Measurements from ENCODE around the gene PFDN1. TPM values are rescaled to one million over a fixed set of nuclear protein-coding genes. Genes with fewer than 3 reads are reported as not detected.
"Not testable (repeated sequence)": the region's sequence is repeated elsewhere in the genome, so short reads cannot be mapped to it uniquely, and the experiment has no call there.

The PFDN1 gene
- polyA plus RNA-seq, 1 donor (not counting 4 experiments of a cell fraction or from before 2014, with no cell fraction given) = 79.0 TPM

DNA sequence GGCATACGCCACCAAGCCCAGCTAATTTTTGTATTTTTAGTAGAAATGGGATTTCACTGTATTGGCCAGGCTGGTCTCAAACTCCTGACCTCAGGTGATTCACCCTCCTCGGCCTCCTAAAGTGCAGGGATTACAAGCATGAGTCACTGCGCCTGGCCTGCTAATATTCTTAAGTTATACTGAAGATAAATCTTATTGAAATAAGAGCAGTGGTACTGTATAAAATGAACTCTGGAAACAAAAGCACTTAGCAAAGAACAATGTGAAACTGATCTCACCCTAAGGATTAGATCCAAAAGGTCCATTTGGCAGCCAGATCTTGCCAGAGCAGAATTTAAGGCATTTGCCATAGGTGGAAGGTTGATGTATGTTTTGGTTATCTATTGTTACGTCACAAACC lies 100.8 kb downstream of the PFDN1 start:
- no peaks in the 10 kb centered on the region for H3K9me1 ChIP-seq (ENCODE audit: control insufficient read depth, extremely low read depth, insufficient read depth, low read length)
- no peaks in the 10 kb centered on the region for H3K79me2 ChIP-seq (ENCODE audit: control insufficient read depth, insufficient read depth, low read length)
- no peaks in the 10 kb centered on the region for H3K27me3 ChIP-seq (ENCODE audit: control insufficient read depth, extremely low read depth, insufficient read depth, low read length)
- H3K4me2 ChIP-seq (ENCODE audit: control insufficient read depth, extremely low read depth, insufficient read depth, low read depth, low read length) = no peak overlapping the region
- H3K36me3 ChIP-seq (ENCODE audit: control insufficient read depth in 2 of 2, extremely low read depth in 1 of 2, insufficient read depth in 2 of 2, low read length in 2 of 2) = peaks cover 0 to 5% of the 10 kb centered on the region in 2 experiments
- no peak for DNase-seq (ENCODE audit: low read depth, low spot score)
- H2AFZ ChIP-seq (ENCODE audit: control insufficient read depth, low read length) = no peak overlapping the region
- H3K9me3 ChIP-seq (ENCODE audit: control insufficient read depth, low read depth, low read length) = no peaks in the 10 kb centered on the region
- no peaks in the 10 kb centered on the region for H4K20me1 ChIP-seq (ENCODE audit: control insufficient read depth, extremely low read depth, insufficient read depth, low read length)
- dilution Hi-C loops (cut with MboI; ENCODE audit: extremely low pct_ligation_motif_present, low sequenced_read_pairs) = no loop called here
- H3K9ac ChIP-seq (ENCODE audit: control insufficient read depth, extremely low read depth, insufficient read depth, low read length) = no peak overlapping the region
- H3K4me1 ChIP-seq (ENCODE audit: control insufficient read depth, extremely low read depth, insufficient read depth, low read length) = no peaks in the 10 kb centered on the region
- FAIRE-seq = no peak
- H3K27ac ChIP-seq (ENCODE audit: control insufficient read depth, insufficient read depth, low read length) = no peak overlapping the region
- no peak overlapping the region for H3K4me3 ChIP-seq (ENCODE audit: control insufficient read depth in 2 of 3, extremely low read depth in 1 of 3, insufficient read depth in 2 of 3, low read depth in 1 of 3, low read length in 3 of 3)
- no peak for TF ChIP-seq CTCF (optimal IDR thresholded peaks at IDR 0.05 in 1 of 3, IDR thresholded peaks at IDR 0.05 in 1 of 3, conservative IDR thresholded peaks at IDR 0.05 in 1 of 3; ENCODE audit: extremely low read depth in 1 of 3, insufficient read depth in 2 of 3, low read length in 3 of 3)
- no peak for TF ChIP-seq EZH2 (IDR thresholded peaks at IDR 0.05; ENCODE audit: low read length)

DNA sequence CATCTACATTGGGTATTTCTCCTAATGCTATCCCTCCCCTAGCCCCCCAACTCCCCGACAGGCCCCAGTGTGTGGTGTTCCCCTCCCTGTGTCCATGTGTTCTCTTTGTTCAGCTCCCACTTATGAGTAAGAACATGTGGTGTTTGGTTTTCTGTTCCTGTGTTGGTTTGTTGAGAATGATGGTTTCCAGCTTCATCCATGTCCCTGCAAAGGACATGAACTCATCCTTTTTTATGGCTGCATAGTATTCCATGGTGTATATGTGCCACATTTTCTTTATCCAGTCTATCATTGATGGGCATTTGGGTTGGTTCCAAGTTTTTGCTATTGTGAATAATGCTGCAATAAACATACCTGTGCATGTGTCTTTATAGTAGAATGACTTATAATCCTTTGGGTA lies 104.0 kb downstream of the PFDN1 start:
- H3K4me3 ChIP-seq (ENCODE audit: control insufficient read depth in 2 of 3, extremely low read depth in 1 of 3, insufficient read depth in 2 of 3, low read depth in 1 of 3, low read length in 3 of 3); H3K27ac ChIP-seq (ENCODE audit: control insufficient read depth, insufficient read depth, low read length); DNase-seq (ENCODE audit: low read depth, low spot score); H3K36me3 ChIP-seq (ENCODE audit: control insufficient read depth in 2 of 2, extremely low read depth in 1 of 2, insufficient read depth in 2 of 2, low read length in 2 of 2); H3K79me2 ChIP-seq (ENCODE audit: control insufficient read depth, insufficient read depth, low read length); FAIRE-seq; H3K27me3 ChIP-seq (ENCODE audit: control insufficient read depth, extremely low read depth, insufficient read depth, low read length); H3K4me1 ChIP-seq (ENCODE audit: control insufficient read depth, extremely low read depth, insufficient read depth, low read length); H2AFZ ChIP-seq (ENCODE audit: control insufficient read depth, low read length); dilution Hi-C loops (cut with MboI; ENCODE audit: extremely low pct_ligation_motif_present, low sequenced_read_pairs); H4K20me1 ChIP-seq (ENCODE audit: control insufficient read depth, extremely low read depth, insufficient read depth, low read length); H3K9ac ChIP-seq (ENCODE audit: control insufficient read depth, extremely low read depth, insufficient read depth, low read length); H3K9me3 ChIP-seq (ENCODE audit: control insufficient read depth, low read depth, low read length); H3K4me2 ChIP-seq (ENCODE audit: control insufficient read depth, extremely low read depth, insufficient read depth, low read depth, low read length); H3K9me1 ChIP-seq (ENCODE audit: control insufficient read depth, extremely low read depth, insufficient read depth, low read length): not testable (repeated sequence)

- Histone ChIP-seq H3K27me3 (ENCODE audit: control insufficient read depth, extremely low read depth, insufficient read depth, low read length) (no peaks in the 10 kb centered on the region), H4K20me1 (ENCODE audit: control insufficient read depth, extremely low read depth, insufficient read depth, low read length) (no peaks in the 10 kb centered on the region), H3K27ac (ENCODE audit: control insufficient read depth, insufficient read depth, low read length) (no peak overlapping the region), H3K4me1 (ENCODE audit: control insufficient read depth, extremely low read depth, insufficient read depth, low read length) (no peaks in the 10 kb centered on the region), H3K79me2 (ENCODE audit: control insufficient read depth, insufficient read depth, low read length) (no peaks in the 10 kb centered on the region), H3K4me2 (ENCODE audit: control insufficient read depth, extremely low read depth, insufficient read depth, low read depth, low read length) (no peak overlapping the region), H3K4me3 (ENCODE audit: control insufficient read depth in 2 of 3, extremely low read depth in 1 of 3, insufficient read depth in 2 of 3, low read depth in 1 of 3, low read length in 3 of 3) (no peak overlapping the region), H2AFZ (ENCODE audit: control insufficient read depth, low read length) (no peak overlapping the region), H3K9me3 (ENCODE audit: control insufficient read depth, low read depth, low read length) (no peaks in the 10 kb centered on the region), H3K9me1 (ENCODE audit: control insufficient read depth, extremely low read depth, insufficient read depth, low read length) (no peaks in the 10 kb centered on the region), H3K9ac (ENCODE audit: control insufficient read depth, extremely low read depth, insufficient read depth, low read length) (no peak overlapping the region), H3K36me3 (ENCODE audit: control insufficient read depth in 2 of 2, extremely low read depth in 1 of 2, insufficient read depth in 2 of 2, low read length in 2 of 2) (peaks cover 5 to 9% of the 10 kb centered on the region in 2 experiments)
- TF ChIP-seq EZH2 (IDR thresholded peaks at IDR 0.05; ENCODE audit: low read length) = no peak
- TF ChIP-seq CTCF (optimal IDR thresholded peaks at IDR 0.05 in 1 of 3, IDR thresholded peaks at IDR 0.05 in 1 of 3, conservative IDR thresholded peaks at IDR 0.05 in 1 of 3; ENCODE audit: extremely low read depth in 1 of 3, insufficient read depth in 2 of 3, low read length in 3 of 3) = no peak
- dilution Hi-C loops (cut with MboI; ENCODE audit: extremely low pct_ligation_motif_present, low sequenced_read_pairs) = no loop called here
- DNase-seq (ENCODE audit: low read depth, low spot score) = no peak
- FAIRE-seq = no peak
These were observed 105.9 kb downstream of the PFDN1 start for GRCh38 chr5:140197023-140197422.

All from keratinocyte (primary cell).